Right cardiac atrium (tissue), 5 donors: ENCODE data around the gene TTF2. TPM values are rescaled to one million over a fixed set of nuclear protein-coding genes. Genes with fewer than 3 reads are reported as not detected.
"Not testable (repeated sequence)": the region's sequence is repeated elsewhere in the genome, so short reads cannot be mapped to it uniquely, and the experiment has no call there.

ENCODE experiments used
- ATAC-seq, 2 donors: fragments of 200-7000 bp; cut with Tn5 transposase; one replicate each; pipeline versions ENCODE4 v1.8.0 to v1.9.1; 2020; ENCODE audit warnings: moderate library complexity in 2 of 2, mild to moderate bottlenecking in 1 of 2
- DNase-seq, 3 donors: peaks; one replicate each; pipeline ENCODE4 v3.0.0-alpha.2; 2020
- H3K27ac ChIP-seq: one replicate; pipeline ENCODE4 v1.5.1; 2013; ENCODE audit warnings: mild to moderate bottlenecking, low read length, control low read depth, moderate library complexity
- H3K27me3 ChIP-seq: one replicate; pipeline ENCODE4 v1.6.1; 2013; ENCODE audit not compliant: control insufficient read depth, insufficient read depth
- H3K4me1 ChIP-seq: one replicate; pipeline ENCODE4 v1.6.1; 2013; ENCODE audit warnings: low read length; ENCODE audit not compliant: control insufficient read depth, insufficient read depth
- H3K4me3 ChIP-seq: one replicate; pipeline ENCODE4 v1.5.1; 2013; ENCODE audit warnings: low read length, control low read depth
- H3K9me3 ChIP-seq: one replicate; pipeline ENCODE4 v1.6.1; 2013; ENCODE audit warnings: low read length; ENCODE audit not compliant: control insufficient read depth
- WGBS: extraction: QIAGEN DNeasy Blood & Tissue Kit; methylation state at CpG from one replicate; pipeline ENCODE4 v1.1.7; 2013; 5-methylcytosine and 5-hydroxymethylcytosine counted together
- intact Hi-C, 4 donors: fragments of 100-400 bp; cut with DNase I; formaldehyde crosslinking; loops; one replicate each; pipeline versions ENCODE4 v1.11.0 to v1.14.0; 2022 to 2023
- microRNA-seq, 2 donors: library from miRNA; unstranded; fragments of <30 nt; microRNA quantifications; one replicate each; pipeline ENCODE4 v1.2.0, GENCODE V29; 2020 to 2021
- polyA plus RNA-seq: library from polyadenylated mRNA; stranded (reverse); fragments of 200-250 nt; gene quantifications from one replicate; pipeline ENCODE4 v1.2.3, GENCODE V29; 2013
- total RNA-seq, 4 donors: library from RNA; stranded (reverse); fragmentation: NEBNext Ultra II Directional; extraction: Animal tissue kit (Norgen Biotek cat#: 25700); gene quantifications; one replicate each; pipeline ENCODE4 v1.2.1, GENCODE V29; 2021
- donor health status: healthy with polysubstance abuse.
- donor health status: DM: no; HTN: yes; CAD: no.
- donor health status: DM: no; HTN: no; CAD: no.
- donor health status: DM: no; HTN: yes; CAD: no; lungs with severe emphysema.
- donor health status: DM: yes; HTN: yes; CAD: no.

Gene TTF2
- total and polyA plus RNA-seq, 5 donors, result 2.1 to 10.6 (median 9.0) TPM

GRCh38 chr1:117151305-117151704 lies 91.2 kb downstream of the TTF2 start:
- DNase-seq, H3K4me3 ChIP-seq, H3K9me3 ChIP-seq, intact Hi-C loops, H3K27me3 ChIP-seq, H3K27ac ChIP-seq, H3K4me1 ChIP-seq, ATAC-seq: not testable (repeated sequence)
- WGBS, result 89% methylated on average over 5 of the region's 5 CpGs

Small RNAs within 50 kb of the gene (microRNA-seq; reads per million reads assigned to microRNA genes)
- 2.7 to 3.8 reads per million in 2 donors for gene MIR942

Other genes with a start within 250 kb of the TTF2 start
- gene PTGFRN, start 150.4 kb upstream of the TTF2 start, total RNA-seq, result 100 to 1,000 TPM; 151 to 247 (median 163) TPM
- gene PTGFRN, start 150.4 kb upstream of the TTF2 start, polyA plus RNA-seq, result 100 TPM
- 1 to 10 TPM in 3 of 4 donors, under 1 TPM in 1; 0.80 to 3.1 (median 1.4) TPM for gene CD101, start 58.6 kb upstream of the TTF2 start, total RNA-seq
- gene CD101, start 58.6 kb upstream of the TTF2 start, polyA plus RNA-seq, result 0.48 TPM
- 10 to 100 TPM in 3 of 4 donors, 1 to 10 TPM in 1; 8.9 to 21.9 (median 18.6) TPM for gene TRIM45, start 61.4 kb downstream of the TTF2 start, total RNA-seq
- gene TRIM45, start 61.4 kb downstream of the TTF2 start, polyA plus RNA-seq, result 11.5 TPM
- under 1 TPM in 2 of 4 donors, not detected in 2; 0.11 to 0.25 TPM for gene VTCN1, start 150.6 kb downstream of the TTF2 start, total RNA-seq
- gene VTCN1, start 150.6 kb downstream of the TTF2 start, polyA plus RNA-seq, result 0.05 TPM